NCI-H2029 treated with DMSO at 0.1 percent for 48 hours (cell line): ENCODE measurements around the gene ACO2.
"Not testable (repeated sequence)": the region's sequence is repeated elsewhere in the genome, so short reads cannot be mapped to it uniquely, and the experiment has no call there.

Experiments used
- DNase-seq: peaks from one replicate; lab custom pipeline; 2025; lab: John Stamatoyannopoulos, UW

ACO2 gene

DNA sequence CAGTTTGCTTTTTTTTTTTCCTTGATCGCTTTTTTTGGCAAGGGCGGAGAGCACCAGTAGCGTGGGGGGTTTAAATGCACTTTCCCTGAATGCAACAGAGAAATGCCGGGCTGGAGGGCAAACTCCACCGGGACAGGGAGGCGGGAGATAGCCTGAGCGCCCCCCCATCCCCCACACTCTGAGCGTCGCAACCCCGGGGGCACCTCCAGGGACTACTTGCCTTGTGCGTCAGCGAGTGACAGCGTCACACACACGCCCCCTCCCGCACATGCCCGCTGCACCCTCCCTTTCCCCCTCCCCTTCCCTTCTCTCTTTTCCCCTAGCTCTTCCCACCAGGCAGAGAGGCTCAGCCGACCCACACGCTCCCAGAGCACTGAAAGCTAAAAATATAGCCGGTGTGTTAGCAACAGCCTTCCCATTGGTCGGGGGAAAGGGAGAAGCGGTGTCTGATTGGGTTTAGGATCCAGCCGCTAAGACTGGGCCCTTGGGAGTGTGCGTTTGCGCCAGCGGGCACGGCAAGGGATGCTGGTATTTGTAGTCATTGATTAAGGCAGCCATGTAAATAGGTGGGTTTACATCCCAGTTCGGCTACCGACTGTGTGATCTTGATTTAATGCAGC lies 20.6 kb upstream of the ACO2 start:
- DNase-seq, result peak; percentile 91

DNA sequence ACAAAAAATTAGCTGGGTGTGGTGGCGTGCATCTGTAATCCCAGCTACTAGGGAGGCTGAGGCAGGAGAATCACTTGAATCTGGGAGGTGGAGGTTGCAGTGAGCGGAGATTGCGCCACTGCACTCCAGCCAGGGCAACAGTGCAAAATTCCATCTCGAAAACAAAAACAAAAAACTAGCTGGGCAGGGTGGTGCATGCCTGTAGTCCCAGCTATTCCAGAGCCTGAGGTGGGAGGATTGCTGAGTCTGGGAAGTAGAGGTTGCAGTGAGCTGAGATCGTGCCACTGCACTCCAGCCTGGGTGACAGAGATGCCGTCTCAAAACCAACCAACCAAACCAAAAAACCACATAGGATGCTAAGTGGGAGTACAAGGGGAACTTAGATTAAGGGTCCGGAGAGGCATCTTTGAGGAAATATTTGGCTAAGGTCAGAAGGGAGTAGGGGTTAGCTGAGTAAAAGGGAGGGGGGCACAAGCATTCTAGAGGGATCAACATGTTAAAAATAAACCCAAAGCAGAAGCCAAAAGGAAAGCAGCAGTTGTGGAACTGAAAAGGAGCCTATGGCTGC lies 10.7 kb upstream of the ACO2 start:
- no peak for DNase-seq

DNA sequence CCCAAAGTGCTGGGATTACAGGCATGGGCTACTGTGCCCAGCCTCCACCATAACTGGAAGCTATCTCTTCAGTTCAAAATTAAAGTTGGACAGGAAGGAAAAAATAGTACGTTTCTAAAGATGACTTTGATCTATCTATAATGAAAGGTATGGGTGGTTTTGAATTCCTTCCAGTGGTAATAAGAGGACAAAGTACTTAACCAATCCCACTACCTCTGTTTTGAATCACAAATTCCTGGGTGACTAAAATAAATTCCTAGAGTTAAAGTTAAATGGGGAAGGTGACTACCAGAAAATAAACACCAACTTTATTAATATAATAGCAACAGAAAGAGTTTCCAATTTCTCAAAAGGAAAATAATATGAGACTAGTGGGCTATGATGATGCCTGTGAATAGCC lies 9.5 kb upstream of the ACO2 start:
- no peak for DNase-seq

DNA sequence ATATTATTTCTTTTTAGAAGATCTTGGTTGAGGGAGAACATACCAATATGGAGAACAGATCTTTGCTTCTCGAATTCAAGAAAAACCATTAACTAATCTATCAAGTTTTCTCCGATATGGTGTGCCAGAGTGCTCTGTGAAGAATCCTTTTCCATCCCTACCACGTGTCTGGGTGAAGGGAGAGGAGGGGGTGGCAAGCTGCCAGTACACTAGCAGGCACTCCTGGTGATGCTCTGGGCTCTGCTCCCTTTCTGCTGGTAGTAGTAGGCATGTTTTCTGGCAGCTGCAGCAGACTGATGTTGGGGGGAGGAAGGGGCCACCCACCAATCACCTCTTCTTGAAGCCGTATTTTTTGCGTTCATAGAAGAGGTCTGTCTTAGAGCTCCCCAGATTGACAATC lies 8.8 kb upstream of the ACO2 start:
- DNase-seq, result not testable (repeated sequence)

DNA sequence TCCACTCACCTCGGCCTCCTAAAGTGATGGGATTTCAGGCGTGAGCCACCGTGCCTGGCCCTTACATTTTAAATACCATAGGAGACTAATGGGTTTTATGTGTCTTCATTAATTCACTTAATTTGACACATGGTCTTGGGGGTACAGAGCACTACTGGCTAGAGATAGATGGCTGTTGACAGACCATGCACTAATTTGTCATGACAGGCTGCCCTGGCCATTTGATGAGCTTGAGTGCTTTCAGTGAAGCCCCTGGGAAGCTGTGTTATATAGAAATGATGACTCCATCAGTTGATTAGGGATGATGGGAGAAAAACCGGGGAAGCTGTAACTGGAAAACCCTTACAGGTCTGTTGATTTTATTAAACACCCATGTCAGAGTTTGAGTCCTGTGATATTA lies 7.0 kb upstream of the ACO2 start:
- no peak for DNase-seq

DNA sequence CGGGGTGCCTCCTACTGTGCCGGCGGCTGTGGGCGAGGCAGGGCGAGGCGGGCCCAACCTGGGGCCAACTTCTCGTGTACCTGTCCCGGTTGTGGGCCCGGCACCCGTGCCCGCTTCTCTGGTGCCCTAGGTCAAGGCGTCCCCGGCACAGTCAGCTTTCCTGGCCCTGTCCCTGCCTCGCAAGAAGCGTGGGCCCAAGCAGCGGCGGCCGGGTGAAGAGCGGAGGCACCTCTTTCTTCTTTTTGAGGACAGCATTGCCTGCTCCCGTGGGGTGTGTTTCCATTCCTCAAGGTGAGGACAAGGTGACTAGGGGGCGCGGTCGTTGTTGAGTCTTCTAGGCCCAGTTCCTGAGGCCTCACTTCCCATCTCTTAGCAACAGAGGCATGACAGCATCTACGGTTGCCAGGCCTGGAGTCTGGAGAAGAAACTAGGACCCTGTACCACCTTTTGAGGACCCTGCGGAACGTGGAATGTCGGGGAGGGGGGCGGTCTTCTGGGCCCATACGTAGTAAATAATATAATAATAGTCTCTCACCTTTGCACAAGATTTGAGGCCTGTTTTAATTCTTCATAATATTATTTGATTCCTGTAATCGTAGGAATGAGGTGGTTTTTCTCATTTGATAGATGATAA lies 418 bp downstream of the ACO2 start:
- DNase-seq, result no peak

DNA sequence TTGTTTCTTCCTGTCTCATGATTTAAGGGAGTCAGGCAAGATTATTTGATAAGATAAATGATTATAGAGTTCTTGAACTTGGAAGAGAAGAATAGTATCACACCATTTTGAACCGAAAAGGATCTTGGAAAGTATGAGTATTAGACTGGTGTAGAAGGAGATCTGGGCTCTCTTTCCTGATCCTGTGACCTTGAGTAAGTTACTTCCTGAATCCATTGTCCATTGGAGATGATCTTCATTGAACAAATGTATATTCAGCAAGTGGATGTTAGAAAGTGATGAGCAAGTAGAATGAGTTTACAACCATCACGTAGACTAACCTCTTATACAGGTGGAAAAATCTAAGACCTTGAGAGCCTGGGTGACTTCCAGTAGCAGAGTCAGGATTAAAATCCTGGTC lies 2.0 kb downstream of the ACO2 start:
- DNase-seq, result no peak

DNA sequence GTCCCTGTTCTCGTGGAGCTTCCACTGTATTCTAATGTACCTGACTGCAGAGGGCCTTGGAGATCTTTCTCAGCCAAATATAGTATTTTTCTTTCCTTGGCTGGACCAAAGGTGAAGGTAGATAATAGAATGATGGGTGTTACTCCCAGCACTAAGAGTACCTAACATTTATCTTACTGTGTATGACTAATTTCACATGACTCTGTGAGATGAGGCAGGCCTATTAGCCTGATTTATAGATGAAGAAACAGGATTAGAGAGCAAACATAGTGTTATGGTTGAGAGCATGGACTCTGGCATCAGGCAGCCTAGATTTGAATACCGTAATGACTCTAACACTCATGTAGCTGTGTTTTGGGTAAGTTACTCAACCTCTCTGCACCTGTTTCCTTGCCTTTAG lies 2.7 kb downstream of the ACO2 start:
- DNase-seq, result no peak

DNA sequence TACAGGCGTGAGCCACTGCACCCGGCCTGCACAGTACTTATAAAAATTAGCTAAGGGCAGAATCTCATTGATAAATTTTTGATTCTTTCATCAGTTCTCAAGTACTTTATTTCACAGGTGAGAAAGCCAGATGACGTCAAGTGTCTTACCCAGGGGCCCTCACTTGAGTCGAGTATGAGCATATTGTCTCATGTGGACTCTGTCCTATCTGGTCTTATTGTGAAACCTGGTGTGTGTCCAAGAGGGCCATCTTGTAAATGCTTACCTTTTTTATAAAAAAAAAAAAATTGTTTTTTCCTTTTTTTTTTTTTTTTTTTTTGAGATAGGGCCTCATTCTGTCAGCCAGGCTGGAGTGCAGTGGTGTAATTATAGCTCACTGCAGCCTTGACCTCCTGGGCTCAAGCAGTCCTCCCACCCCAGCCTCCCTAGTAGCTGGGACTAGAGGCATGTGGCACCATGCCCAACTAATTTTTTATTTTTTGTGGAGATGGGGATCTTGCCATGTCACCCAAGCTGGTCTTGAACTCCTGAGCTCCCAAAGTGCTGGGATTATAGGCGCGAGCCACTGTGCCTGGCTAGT lies 6.0 kb downstream of the ACO2 start:
- no peak for DNase-seq

DNA sequence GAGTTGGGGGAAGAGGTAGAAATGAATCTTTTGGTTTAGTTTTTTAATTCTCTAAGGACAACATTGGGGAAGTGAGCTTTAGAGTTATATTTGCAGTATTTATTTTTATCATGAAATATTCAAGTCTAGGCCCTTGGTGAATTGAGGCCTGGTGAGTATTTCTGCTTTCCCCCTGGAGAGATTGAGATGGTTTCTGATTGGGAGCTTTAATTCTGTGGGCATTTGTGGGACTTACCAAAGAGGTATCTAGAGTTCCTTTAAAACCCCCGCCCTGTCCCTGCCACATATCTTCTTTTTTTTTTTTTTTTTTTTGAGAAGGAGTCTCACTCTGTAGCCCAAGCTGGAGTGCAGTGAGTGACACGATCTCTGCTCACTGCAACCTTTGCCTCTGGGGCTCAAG lies 9.6 kb downstream of the ACO2 start:
- no peak for DNase-seq

DNA sequence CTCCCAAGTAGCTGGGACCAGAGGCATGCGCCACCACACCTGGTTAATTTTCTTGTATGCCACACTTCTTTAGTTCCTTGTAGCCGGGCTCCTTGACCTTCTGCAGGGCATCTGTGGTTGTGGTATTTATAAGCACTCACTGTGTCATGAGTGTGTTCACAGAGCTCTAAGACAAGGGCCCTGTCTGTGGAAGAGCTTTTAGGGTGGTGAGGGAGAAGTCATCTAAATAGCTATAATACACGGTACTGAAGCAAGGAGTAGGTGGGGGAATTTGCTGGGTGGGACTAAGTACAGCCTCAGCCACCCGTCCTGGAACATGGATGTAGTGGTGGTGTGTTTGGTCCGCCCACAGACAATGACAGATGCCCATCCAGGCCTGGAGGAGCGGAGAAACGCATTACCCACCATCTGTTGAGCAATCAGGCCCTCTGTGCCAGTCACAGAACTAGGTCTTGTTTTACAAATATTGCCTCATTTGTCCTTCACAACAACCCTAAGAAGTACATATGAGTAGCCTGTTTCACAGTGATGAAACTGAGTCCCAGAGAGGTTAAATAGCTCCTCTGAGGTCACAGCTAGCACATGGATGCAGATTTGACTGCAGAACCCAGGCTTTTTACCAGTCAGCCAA lies 10.1 kb downstream of the ACO2 start:
- DNase-seq, result no peak

DNA sequence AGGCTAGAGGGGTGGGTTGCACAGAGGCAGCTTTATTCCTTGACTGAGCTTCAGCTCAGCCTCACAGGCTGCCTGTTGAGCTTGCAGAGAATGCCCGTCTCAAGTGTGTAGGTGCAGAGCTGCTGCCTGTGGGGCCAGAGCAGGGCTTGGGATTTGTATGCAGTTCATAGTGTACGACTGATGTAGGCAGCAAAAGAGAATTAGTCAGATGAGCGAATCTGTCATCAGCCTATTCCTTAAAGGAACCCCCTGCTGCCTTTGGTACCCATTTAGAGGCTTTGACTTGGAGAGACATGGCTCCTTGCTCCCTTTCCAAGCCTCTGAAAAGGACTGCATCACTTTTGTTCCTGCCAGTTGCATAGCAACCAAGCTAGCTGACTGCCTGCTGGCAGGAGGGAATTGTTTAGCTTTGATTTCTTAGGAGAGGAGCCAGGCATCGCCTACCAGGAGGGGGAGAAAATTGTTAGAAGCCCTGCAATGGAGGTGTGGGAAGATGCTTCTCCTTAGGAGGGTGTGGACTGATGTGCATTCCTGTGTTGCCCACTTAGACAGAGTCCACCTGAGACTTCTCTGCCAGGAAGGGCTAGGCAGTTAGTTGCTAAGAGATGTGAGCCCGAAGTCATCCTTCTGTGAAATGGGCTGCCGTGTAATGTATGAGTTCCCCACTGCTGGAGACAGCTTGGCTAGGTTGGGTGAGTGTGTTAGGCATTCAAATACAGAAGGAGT lies 10.9 kb downstream of the ACO2 start:
- no peak for DNase-seq

DNA sequence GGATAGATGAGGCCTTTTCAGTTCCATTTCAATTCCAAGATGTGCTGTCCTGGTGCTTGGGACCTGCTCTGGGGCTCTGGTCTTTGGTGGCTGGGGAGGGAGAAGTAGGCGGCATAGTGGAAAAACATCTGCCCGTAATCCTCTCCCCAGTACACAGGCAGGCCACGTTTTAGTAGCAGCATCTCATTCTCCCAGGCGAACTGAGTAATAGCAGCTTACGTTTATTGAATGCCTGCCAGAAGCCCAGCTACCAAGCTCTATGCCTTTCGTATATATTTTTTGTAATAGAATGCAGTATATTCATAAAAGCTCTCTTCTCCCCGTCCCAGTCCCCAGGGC lies 11.4 kb downstream of the ACO2 start:
- no peak for DNase-seq

DNA sequence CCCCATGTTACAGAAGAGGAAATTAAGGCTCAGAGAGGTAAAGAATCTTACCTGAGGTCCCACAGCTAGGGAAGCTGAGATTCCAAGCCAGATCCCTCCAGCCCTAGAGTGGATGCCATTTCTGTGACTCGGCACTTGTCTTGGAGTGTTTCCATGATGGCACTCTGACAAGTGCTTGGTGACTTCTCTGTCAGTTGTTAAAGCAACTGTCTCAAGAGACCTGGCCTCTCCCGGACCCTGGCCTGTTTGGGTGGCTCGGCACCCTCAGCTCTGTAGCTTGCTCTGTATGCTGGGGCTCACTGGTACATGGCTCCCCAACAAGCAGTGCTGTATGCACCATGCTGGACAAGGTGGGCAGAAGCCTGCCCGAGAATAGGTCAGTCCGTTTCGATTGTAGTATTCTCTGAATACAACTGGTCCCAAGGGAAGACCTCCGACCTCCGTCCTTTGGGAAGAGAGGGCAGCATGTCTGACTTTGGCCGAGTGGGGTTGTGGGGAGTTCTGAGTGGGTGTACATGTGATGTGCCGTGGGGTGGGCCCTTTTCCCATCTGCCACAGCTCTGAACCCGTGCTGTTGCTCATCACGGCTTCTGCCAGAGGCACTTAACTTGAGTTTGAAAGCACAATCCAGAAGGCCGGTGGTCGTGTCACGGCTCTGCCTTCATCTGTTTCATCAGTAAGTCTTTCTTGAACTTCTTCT lies 12.4 kb downstream of the ACO2 start:
- DNase-seq, result no peak

DNA sequence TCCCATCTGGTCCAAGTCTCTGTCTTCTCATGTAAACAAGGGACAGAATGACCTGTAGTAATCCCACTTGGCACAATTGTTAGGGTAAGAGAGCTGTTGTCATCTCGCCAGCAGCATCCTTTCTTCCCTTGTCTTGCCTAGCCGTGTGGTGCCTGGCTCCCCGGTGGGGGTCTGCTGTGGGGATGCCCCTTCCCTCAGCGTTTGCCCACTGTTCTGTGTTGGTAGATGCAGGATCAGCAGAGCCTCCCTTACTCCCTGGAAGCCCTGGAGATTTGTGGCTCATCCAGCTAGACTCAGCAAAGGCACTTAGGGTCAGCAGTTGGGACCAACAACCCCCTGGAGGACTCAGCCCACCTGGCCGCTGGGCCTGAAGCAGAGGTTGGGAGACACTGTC lies 13.0 kb downstream of the ACO2 start:
- DNase-seq, result no peak

DNA sequence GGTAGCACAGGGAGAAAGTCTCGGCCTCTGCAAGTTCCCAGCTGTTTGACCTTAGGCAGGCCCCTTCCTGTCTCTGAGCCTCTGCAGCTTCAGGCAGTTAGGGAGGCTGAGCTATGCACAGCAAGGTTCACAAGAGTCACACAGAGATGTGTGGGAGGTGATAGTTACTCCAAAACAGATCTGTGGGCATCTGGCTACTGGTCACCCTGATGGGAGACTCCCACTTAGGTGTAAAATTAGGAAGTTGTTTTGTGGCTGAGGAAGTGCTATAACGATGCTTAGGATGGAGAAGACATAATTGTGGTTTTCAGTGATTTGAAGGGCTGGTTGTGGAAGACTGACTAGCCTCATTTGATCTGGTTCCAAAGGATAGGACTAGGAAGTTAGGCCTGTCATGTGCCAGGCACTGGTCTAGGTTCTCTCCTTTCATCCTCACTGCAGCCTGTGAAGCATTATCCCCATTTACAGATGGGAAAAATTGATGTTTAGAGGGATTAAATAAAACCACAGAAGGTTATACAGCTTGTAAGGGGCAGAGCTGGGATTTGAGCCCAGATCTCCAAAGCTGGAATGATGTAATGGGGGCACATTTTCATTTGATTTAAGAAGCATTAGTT lies 13.5 kb downstream of the ACO2 start:
- no peak for DNase-seq

DNA sequence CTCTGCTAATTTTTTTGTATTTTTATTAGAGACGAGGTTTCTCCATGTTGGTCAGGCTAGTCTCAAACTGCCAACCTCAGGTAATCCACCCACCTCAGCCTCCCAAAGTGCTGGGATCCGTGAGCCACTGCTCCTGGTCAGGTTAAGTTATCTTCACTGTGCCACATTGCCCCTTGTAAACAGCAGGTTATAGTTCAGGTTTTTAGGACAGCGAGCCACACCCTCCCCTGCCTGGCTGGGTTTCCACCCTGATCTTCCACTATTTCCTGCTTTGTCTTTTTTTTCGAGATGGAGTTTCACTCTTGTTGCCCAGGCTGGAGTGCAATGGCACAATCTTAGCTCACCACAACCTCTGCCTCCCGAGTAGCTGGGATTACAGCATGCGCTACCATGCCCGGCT lies 16.1 kb downstream of the ACO2 start:
- DNase-seq, result no peak

DNA sequence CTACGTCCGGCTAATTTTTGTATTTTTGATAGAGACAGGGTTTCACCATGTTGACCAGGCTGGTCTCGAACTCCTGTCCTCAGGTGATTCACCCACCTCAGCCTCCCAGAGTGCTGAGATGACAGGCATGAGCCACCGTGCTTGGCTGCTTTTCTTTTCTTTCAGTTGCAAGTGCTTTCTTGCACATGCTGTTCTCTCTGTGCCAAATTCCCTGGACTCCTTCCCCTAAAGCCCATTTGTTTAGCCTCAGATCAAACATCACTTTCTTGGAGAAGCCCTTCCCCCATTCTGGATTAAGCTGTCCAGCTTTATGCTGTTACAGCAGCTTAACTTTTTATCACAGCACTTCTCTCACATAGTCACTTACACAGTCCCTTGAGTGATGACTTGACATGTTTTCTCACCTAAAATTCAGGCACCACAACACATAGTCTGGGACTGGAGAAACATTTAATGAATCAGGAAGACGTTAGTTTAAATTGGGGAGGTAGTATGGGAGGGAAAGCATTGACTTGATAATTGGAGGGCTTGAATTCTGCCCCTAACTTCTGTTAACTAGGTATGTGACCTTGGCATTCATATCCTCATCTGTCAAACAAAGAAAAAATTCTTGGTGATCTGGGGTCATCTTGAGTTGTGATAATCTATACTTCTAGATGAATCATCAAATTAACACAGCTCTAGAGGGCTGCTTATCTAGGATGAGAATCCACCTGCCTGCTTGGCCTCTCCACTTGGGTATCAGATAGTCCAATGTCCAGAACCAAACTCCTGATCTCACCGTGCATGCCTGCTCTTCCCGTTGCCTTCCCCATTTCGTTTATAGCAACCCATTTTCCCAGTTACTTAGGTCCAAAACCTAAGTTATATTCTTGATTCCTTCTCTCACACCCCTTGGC lies 18.4 kb downstream of the ACO2 start:
- DNase-seq, result no peak

DNA sequence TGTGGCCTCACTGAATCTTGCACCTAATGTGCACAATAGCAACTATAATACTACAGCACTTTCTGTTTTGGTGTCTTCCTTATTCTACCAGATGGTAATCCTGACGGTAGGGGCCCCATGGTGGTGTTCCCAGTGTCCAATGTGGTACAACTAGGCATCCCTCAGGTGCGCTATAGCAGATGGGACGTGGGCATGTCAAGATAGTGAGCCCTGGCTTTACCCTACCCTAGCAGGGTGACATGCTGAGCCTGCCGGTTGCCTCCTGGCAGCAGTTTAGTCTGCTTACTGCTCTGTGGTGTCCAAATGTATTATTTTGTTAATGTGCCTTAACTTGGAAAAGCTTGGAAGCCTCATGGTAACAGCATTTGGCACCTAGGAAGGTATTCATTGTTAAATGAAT lies 19.2 kb downstream of the ACO2 start:
- no peak for DNase-seq

DNA sequence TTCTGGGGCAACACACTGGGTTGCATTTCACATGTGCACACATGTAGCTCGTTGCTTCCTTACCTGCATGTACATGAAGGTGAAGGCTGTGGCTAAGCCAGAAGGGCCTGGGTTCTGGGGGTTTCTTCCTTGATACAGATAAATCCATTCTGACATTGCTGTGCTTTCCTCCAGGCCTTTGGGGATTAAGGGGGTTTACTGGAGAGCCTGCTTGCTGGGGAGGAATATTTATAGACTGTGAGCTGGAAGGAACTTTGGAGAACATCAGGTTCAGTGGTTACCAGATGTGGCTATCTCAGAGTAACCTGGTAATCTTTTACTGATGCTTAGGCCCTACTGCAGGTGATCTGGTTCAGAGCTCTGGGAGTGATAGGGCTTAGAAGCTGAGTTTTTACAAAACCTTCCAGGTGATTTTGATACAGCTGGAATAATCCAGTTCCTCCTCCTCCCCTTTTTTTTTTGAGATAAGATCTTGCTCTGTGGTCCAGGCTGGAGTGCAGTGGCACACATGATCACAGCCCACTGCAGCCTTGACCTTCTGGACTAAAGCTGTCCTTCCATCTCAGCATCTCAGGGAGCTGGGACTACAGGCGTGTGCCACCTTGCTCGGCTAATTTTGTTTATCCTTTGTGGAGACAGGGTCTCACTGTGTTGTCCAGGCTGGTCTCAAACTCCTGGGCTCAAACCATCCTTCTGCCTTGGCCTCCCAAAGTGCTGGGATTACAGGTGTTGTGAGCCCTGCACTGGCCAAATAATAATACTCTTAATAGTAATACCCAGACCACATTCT lies 19.9 kb downstream of the ACO2 start:
- DNase-seq, result no peak
